Thyroid gland (tissue), 4 donors: ENCODE data around the gene COX19. TPM values are rescaled to one million over a fixed set of nuclear protein-coding genes. Genes with fewer than 3 reads are reported as not detected.

Source experiments
- DNase-seq, 2 donors: peaks; one replicate each; pipeline ENCODE4 v3.0.0-alpha.2; 2019
- H3K27ac ChIP-seq, 3 donors: fragments of 200-600 bp; sonication (generic); 1 replicate in 2 of 3; 2 replicates in 1 of 3; pipeline ENCODE4 v1.5.1; 2016 to 2019; ENCODE audit warnings: mild to moderate bottlenecking in 1 of 3, moderate library complexity in 1 of 3
- H3K27me3 ChIP-seq: fragments of 200-600 bp; sonication (generic); one replicate; pipeline ENCODE4 v1.5.1; 2019
- H3K36me3 ChIP-seq, 2 donors: fragments of 200-600 bp; sonication (generic); one replicate each; pipeline ENCODE4 v1.5.1; 2016 to 2019
- H3K4me1 ChIP-seq, 2 donors: fragments of 200-600 bp; sonication (generic); one replicate each; pipeline ENCODE4 v1.5.1; 2017 to 2019
- H3K4me3 ChIP-seq, 3 donors: fragments of 200-600 bp; sonication (generic); replicated peaks in 1 of 3; 1 replicate in 2 of 3; 2 replicates in 1 of 3; pipeline ENCODE4 v1.5.1; 2016; ENCODE audit warnings: mild to moderate bottlenecking in 1 of 3
- H3K9me3 ChIP-seq: fragments of 200-600 bp; sonication (generic); one replicate; pipeline ENCODE4 v1.5.1; 2017
- POLR2A ChIP-seq, 2 donors: fragments of 450-650 bp; IDR thresholded peaks; one replicate each; pipeline ENCODE4 v1.6.1; 2017; ENCODE audit warnings: antibody characterized with exemption in 2 of 2, mild to moderate bottlenecking in 2 of 2, moderate library complexity in 1 of 2
- WGBS, 2 donors: methylation state at CpG; one replicate each; pipeline ENCODE4 v1.1.5; 2017; 5-methylcytosine and 5-hydroxymethylcytosine counted together
- intact Hi-C: fragments of 100-400 bp; cut with DNase I; formaldehyde crosslinking; loops from one replicate; pipeline ENCODE4 v1.15.1; 2023
- total RNA-seq, 4 donors: library from RNA; depleted of rRNA; stranded (reverse); fragments of >200 nt; gene quantifications; one replicate each; pipeline ENCODE4 v1.2.3, GENCODE V29; 2016
- TF ChIP-seq, protein P1 (sequence below), 6 experiments: fragments of 200-600 bp in 3 of 6; fragments of 450-650 bp in 3 of 6; sonication (generic) in 3 of 6; IDR thresholded peaks; one replicate each; pipeline ENCODE4 v1.5.1; 2016 to 2019; ENCODE audit warnings: antibody characterized with exemption in 6 of 6, mild to moderate bottlenecking in 2 of 6, inconsistent platforms in 1 of 6, moderate library complexity in 1 of 6

Gene COX19
- total RNA-seq, 4 donors from 2014 or later = 8.2 to 28.2 (median 17.8) TPM

DNA sequence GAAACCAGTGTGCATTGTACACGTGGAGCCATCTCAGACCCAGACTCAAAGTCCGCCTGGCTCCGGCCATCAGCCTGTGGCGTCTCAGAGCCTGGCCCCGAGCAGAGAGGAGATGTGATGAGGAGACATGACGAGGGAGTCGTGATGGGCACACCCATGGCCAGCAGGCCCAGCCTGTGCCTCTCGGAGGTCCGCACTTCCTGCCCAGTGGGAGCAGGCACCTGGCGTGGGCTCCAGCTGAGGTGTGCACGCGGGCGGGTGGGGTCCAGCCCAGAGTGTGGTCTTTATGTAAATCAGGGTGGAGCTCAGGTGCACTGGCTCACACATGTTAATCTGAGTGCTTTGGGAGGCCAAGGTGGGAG, 43.0 kb upstream of the COX19 start:
- H3K9me3 ChIP-seq = no peaks in the 10 kb centered on the region
- H3K4me3 ChIP-seq = no peak overlapping the region
- intact Hi-C loops = no loop called here
- 92 to 94% methylated on average over 13 of the region's 13 CpGs for WGBS, 2 donors
- H3K4me1 ChIP-seq = no peaks in the 10 kb centered on the region
- no peak overlapping the region for H3K27ac ChIP-seq
- no peaks in the 10 kb centered on the region for H3K36me3 ChIP-seq
- no peaks in the 10 kb centered on the region for H3K27me3 ChIP-seq
- DNase-seq = no peak
- TF ChIP-seq POLR2A (IDR thresholded peaks at IDR 0.05) = no peak
- TF ChIP-seq, protein P1, sequence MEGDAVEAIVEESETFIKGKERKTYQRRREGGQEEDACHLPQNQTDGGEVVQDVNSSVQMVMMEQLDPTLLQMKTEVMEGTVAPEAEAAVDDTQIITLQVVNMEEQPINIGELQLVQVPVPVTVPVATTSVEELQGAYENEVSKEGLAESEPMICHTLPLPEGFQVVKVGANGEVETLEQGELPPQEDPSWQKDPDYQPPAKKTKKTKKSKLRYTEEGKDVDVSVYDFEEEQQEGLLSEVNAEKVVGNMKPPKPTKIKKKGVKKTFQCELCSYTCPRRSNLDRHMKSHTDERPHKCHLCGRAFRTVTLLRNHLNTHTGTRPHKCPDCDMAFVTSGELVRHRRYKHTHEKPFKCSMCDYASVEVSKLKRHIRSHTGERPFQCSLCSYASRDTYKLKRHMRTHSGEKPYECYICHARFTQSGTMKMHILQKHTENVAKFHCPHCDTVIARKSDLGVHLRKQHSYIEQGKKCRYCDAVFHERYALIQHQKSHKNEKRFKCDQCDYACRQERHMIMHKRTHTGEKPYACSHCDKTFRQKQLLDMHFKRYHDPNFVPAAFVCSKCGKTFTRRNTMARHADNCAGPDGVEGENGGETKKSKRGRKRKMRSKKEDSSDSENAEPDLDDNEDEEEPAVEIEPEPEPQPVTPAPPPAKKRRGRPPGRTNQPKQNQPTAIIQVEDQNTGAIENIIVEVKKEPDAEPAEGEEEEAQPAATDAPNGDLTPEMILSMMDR (IDR thresholded peaks at IDR 0.05) = no peak

DNA sequence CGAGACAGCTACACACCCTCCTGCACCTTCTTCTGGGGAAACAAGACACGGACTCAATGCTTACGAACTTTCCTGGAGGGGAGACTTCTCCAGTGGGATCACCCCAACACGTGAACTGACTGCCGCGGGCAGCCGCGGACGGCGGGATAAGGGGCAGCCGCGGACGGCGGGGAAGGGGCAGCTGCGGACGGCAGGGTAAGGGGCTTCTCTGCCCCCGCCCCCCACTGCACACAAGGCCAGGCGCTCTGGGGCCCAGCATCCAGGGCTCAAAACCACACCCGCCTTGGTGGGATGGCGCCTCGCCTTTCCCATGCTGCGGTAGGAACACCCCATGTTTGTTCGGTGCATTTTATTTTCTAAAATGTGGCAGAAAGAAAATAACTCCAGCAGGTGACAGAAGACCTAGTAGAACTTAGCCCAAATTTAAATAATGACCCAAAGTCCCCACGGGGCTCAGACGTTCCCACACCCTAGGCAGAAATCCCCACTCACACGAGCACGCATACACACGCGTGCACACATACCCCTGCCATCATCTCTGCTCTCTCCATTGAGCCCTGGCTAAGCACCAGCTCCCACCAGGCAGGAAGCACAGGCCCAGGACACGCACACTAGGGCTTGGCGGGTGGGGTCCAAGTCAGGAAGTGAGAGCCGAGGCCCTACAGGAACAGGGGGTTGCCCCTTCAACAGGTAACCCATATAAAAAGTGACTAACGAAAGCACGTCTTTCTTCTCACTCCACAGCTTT, 42.4 kb upstream of the COX19 start:
- TF ChIP-seq, protein P1 (IDR thresholded peaks at IDR 0.05) = no peak
- no peak for TF ChIP-seq POLR2A (IDR thresholded peaks at IDR 0.05)
- Histone ChIP-seq H3K9me3 (no peaks in the 10 kb centered on the region), H3K27me3 (no peaks in the 10 kb centered on the region), H3K36me3 (no peaks in the 10 kb centered on the region), H3K4me3 (no peak overlapping the region), H3K4me1 (no peaks in the 10 kb centered on the region), H3K27ac (no peak overlapping the region)
- 94 to 96% methylated on average over 27 to 34 of the region's 34 CpGs for WGBS, 2 donors
- intact Hi-C loops = no loop called here
- no peak for DNase-seq

DNA sequence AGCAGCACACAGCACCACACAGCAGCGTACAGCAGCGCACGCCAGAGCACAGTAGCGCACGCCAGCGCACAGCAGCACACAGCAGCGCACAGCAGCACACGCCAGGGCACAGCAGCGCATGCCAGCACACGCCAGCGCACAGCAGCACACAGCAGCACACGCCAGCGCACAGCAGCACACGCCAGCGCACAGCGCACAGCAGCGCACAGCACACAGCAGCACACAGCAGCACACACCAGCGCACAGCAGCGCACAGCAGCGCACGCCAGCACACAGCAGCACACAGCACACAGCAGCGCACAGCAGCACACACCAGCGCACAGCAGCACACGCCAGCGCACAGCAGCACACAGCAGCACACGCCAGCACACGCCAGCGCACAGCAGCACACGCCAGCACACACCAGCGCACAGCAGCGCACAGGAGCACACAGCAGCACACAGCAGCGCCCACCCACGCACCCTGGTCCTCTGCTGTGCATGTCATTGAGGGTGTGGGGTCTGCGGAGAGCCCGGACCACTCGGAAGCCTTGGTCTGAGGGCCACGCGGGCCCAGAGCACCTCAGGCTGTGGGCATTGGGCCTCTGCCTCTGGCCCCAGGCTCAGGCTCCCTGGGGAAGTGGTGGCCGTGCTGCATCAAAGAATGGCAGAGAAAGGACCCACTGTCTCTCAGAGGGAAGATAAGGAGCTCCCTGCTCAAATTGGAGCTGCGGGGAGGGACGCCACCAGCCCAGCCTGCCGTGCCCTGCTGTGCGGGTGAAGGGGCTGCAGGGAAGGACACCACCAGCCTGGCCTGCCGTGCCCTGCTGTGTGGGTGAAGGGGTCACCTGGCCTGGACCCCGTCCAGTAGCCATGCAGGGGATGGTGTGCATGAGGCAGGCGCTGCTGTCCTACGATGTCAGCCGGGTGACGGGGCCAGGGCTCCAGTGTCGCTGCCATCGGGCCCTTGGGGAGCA, 41.5 kb upstream of the COX19 start:
- DNase-seq = no peak
- H3K36me3 ChIP-seq = no peaks in the 10 kb centered on the region
- no peak overlapping the region for H3K4me3 ChIP-seq
- no peaks in the 10 kb centered on the region for H3K9me3 ChIP-seq
- H3K27me3 ChIP-seq = no peaks in the 10 kb centered on the region
- WGBS, 2 donors = 94 to 96% methylated on average over 18 to 37 of the region's 51 CpGs
- TF ChIP-seq, protein P1 (IDR thresholded peaks at IDR 0.05) = no peak
- no peak for TF ChIP-seq POLR2A (IDR thresholded peaks at IDR 0.05)
- intact Hi-C loops = no loop called here
- H3K4me1 ChIP-seq = no peaks in the 10 kb centered on the region
- no peak overlapping the region for H3K27ac ChIP-seq

DNA sequence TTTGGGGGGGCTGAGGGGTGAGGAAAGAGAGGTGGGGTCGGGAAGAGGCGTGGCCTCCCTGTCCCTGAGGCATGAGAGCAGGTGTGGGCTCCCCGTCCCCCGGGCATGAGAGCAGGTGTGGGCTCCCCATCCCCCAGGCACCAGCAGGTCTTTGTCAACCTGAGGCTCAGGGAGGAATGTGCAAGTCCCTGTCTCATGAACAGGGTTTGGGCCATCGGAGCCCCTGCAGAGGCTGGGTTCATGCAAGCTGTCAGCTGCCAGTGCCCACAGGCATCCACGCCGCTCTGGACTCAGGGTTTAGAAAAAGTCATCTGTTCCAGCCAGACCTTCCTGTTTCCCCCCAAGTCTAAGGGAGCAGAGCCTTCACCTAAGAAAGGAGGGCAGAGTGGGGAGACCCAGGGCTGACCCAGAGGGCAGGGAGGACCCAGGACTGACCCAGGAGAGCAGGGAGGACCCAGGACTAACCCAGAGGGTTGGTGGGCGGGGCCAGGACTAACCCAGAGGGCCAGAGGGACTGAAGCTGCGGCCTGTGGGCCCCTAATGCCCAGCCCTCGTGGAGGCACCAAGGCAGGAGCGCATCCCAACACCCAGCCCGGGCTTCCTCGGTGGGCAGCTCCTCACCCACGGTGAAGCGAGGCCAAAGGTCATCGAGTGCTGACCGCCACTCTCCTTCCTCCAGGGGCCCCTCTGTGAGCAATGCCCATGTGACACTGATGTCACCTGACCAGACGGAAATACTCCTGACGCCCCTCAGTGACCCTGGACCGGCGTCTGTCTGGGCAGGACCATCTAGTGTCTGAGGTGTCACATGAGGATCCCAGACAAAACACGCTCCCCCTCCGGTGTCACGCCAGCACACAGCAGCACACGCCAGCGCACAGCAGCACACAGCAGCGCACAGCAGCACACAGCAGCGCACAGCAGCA, 40.1 kb upstream of the COX19 start:
- H3K36me3 ChIP-seq = no peaks in the 10 kb centered on the region
- no peaks in the 10 kb centered on the region for H3K4me1 ChIP-seq
- no peak for DNase-seq
- no peak overlapping the region for H3K27ac ChIP-seq
- no peak overlapping the region for H3K4me3 ChIP-seq
- no peaks in the 10 kb centered on the region for H3K9me3 ChIP-seq
- no peaks in the 10 kb centered on the region for H3K27me3 ChIP-seq
- intact Hi-C loops = no loop called here
- TF ChIP-seq, protein P1 (IDR thresholded peaks at IDR 0.05) = no peak
- TF ChIP-seq POLR2A (IDR thresholded peaks at IDR 0.05) = no peak
- 72 to 89% methylated on average over 12 to 14 of the region's 28 CpGs for WGBS, 2 donors
